ENCODE data around the gene KRT10. TPM values are rescaled to one million over a fixed set of nuclear protein-coding genes. Genes with fewer than 3 reads are reported as not detected.

KRT10 gene
- total RNA-seq, 1 experiment from 2014 or later: 24.8 TPM

DNA sequence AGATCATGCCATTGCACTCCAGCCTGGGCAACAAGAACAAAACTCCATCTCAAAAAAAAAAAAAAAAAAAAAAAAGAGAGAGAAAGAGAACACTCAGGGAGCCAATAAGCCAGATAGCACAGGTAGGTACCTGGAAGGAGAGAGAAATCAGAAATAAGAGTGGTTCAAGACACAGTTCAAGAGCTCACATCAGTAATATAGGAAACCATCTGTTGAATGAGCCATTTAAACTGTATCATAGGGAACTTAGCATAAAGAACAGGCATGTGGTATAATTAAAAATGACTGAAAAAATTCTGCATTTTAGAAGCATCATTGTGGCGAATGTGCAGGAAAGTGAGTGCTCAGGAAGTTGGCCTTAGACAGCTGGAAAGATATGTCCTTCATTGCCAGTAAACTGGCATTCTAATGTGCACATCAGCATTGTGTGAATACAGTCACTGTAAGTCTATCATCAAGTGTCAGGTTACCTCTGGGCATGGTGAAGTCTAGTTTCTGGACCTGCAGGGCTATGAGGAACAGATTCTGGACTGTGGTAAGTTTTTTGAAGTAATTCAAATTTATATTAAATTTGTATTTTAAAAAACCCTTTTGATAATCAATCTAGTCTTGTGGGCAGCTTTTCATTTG lies 24.2 kb upstream of the KRT10 start:
- no peaks in the 10 kb centered on the region for H3F3A ChIP-seq (ENCODE audit: low read length, unreplicated experiment)
- H3K4me1 ChIP-seq (ENCODE audit: insufficient read depth, low read length): peaks cover 14% of the 10 kb centered on the region
- no peak overlapping the region for H3K4me3 ChIP-seq (ENCODE audit: low read length)
- H3K9me3 ChIP-seq (ENCODE audit: low read length): no peaks in the 10 kb centered on the region
- DNase-seq (peak; percentile 61), ATAC-seq (peak; percentile 92)
- H3K79me2 ChIP-seq (ENCODE audit: low read length): no peaks in the 10 kb centered on the region
- TF ChIP-seq EZH2phosphoT487 (IDR thresholded peaks at IDR 0.05; ENCODE audit: borderline replicate concordance, low read length): no peak
- TF ChIP-seq EZH2 (IDR thresholded peaks at IDR 0.05; ENCODE audit: low read length, unreplicated experiment): no peak
- TF ChIP-seq, protein P1, sequence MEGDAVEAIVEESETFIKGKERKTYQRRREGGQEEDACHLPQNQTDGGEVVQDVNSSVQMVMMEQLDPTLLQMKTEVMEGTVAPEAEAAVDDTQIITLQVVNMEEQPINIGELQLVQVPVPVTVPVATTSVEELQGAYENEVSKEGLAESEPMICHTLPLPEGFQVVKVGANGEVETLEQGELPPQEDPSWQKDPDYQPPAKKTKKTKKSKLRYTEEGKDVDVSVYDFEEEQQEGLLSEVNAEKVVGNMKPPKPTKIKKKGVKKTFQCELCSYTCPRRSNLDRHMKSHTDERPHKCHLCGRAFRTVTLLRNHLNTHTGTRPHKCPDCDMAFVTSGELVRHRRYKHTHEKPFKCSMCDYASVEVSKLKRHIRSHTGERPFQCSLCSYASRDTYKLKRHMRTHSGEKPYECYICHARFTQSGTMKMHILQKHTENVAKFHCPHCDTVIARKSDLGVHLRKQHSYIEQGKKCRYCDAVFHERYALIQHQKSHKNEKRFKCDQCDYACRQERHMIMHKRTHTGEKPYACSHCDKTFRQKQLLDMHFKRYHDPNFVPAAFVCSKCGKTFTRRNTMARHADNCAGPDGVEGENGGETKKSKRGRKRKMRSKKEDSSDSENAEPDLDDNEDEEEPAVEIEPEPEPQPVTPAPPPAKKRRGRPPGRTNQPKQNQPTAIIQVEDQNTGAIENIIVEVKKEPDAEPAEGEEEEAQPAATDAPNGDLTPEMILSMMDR (conservative IDR thresholded peaks at IDR 0.05; ENCODE audit: low read depth, low read length): no peak
- H3K9ac ChIP-seq (ENCODE audit: low read length): no peak overlapping the region
- H3K4me2 ChIP-seq (ENCODE audit: low read length): no peak overlapping the region
- no peaks in the 10 kb centered on the region for H3K9me2 ChIP-seq (replicated peaks; ENCODE audit: low read length)
- H2AFZ ChIP-seq (ENCODE audit: low read length): no peak overlapping the region
- ChIA-PET CTCF (no interaction called here), POLR2A (ENCODE audit: unreplicated experiment) (no interaction called here)
- BruUV-seq (replicated peaks): no TSS peak
- intact Hi-C loops (cut with micrococcal nuclease): no loop called here
- H3K27me3 ChIP-seq (ENCODE audit: low read length): no peaks in the 10 kb centered on the region
- no peak overlapping the region for H3K27ac ChIP-seq (ENCODE audit: low read length)
- H3K36me3 ChIP-seq (ENCODE audit: low read depth, low read length): no peaks in the 10 kb centered on the region
- no peaks in the 10 kb centered on the region for H4K20me1 ChIP-seq (ENCODE audit: low read length)

DNA sequence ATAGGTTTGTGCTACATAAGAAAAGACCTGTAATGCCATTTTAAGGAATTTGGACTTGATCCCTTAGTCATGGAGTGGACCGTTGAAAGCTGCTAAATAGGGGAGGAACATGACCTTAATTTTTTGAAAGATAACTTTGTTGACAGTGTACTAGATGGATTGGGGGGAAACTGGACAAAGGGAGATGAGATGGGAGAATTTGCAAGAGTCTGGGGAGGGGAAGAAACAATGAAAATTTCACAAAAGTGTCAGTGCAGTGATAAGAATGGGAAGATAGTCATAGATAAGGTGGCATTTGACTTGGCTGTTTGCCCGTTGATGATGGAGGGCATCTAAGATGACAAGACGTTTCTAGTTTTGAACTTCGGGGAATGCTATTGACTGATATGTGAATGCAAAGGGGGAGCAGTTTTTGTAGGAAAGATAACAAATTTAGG lies 22.3 kb upstream of the KRT10 start:
- no TSS peak for BruUV-seq (replicated peaks)
- H3F3A ChIP-seq (ENCODE audit: low read length, unreplicated experiment): no peaks in the 10 kb centered on the region
- DNase-seq (no peak), ATAC-seq (no peak)
- no peaks in the 10 kb centered on the region for H3K36me3 ChIP-seq (ENCODE audit: low read depth, low read length)
- H3K27me3 ChIP-seq (ENCODE audit: low read length): no peaks in the 10 kb centered on the region
- H3K9ac ChIP-seq (ENCODE audit: low read length): no peak overlapping the region
- no peak overlapping the region for H3K4me2 ChIP-seq (ENCODE audit: low read length)
- no peak for TF ChIP-seq EZH2 (IDR thresholded peaks at IDR 0.05; ENCODE audit: low read length, unreplicated experiment)
- TF ChIP-seq, protein P1 (conservative IDR thresholded peaks at IDR 0.05; ENCODE audit: low read depth, low read length): no peak
- TF ChIP-seq EZH2phosphoT487 (IDR thresholded peaks at IDR 0.05; ENCODE audit: borderline replicate concordance, low read length): no peak
- intact Hi-C loops (cut with micrococcal nuclease): no loop called here
- H3K9me3 ChIP-seq (ENCODE audit: low read length): no peaks in the 10 kb centered on the region
- H3K9me2 ChIP-seq (replicated peaks; ENCODE audit: low read length): no peaks in the 10 kb centered on the region
- CTCF ChIA-PET: no interaction called here
- H2AFZ ChIP-seq (ENCODE audit: low read length): no peak overlapping the region
- H3K4me1 ChIP-seq (ENCODE audit: insufficient read depth, low read length): no peaks in the 10 kb centered on the region
- H3K79me2 ChIP-seq (ENCODE audit: low read length): no peaks in the 10 kb centered on the region
- POLR2A ChIA-PET (ENCODE audit: unreplicated experiment): no interaction called here
- H3K4me3 ChIP-seq (ENCODE audit: low read length): no peak overlapping the region
- no peak overlapping the region for H3K27ac ChIP-seq (ENCODE audit: low read length)
- H4K20me1 ChIP-seq (ENCODE audit: low read length): no peaks in the 10 kb centered on the region

DNA sequence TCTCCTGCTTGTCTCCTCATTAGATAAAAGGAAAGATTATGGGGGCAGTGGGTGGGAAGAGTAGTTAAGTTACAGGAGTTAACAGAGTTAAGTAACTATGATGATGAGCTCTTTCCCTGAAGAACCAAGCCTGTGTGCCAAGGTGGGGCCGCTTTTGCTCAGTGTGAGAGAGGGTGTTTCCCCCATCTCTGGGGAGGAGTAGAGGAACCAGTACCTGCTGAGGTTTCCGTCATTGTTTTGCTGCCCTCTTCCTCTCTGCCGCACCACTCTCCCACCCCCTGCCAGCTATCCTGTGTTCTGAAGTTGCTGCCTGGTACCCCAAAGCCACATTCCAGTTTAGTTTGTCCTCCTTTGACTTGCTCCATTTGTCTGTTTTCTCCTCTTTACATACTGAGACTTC lies 20.8 kb upstream of the KRT10 start:
- H3K4me2 ChIP-seq (ENCODE audit: low read length): no peak overlapping the region
- no peak overlapping the region for H3K4me3 ChIP-seq (ENCODE audit: low read length)
- H3K4me1 ChIP-seq (ENCODE audit: insufficient read depth, low read length): no peaks in the 10 kb centered on the region
- DNase-seq (no peak), ATAC-seq (no peak)
- H3K9me3 ChIP-seq (ENCODE audit: low read length): no peaks in the 10 kb centered on the region
- no peaks in the 10 kb centered on the region for H3F3A ChIP-seq (ENCODE audit: low read length, unreplicated experiment)
- no peaks in the 10 kb centered on the region for H3K27me3 ChIP-seq (ENCODE audit: low read length)
- no peaks in the 10 kb centered on the region for H3K9me2 ChIP-seq (replicated peaks; ENCODE audit: low read length)
- ChIA-PET CTCF (no interaction called here), POLR2A (ENCODE audit: unreplicated experiment) (no interaction called here)
- intact Hi-C loops (cut with micrococcal nuclease): no loop called here
- no peak overlapping the region for H3K9ac ChIP-seq (ENCODE audit: low read length)
- H3K27ac ChIP-seq (ENCODE audit: low read length): no peak overlapping the region
- TF ChIP-seq, protein P1 (conservative IDR thresholded peaks at IDR 0.05; ENCODE audit: low read depth, low read length): no peak
- TF ChIP-seq EZH2phosphoT487 (IDR thresholded peaks at IDR 0.05; ENCODE audit: borderline replicate concordance, low read length) (no peak), EZH2 (IDR thresholded peaks at IDR 0.05; ENCODE audit: low read length, unreplicated experiment) (no peak)
- BruUV-seq (replicated peaks): no TSS peak
- H3K36me3 ChIP-seq (ENCODE audit: low read depth, low read length): no peaks in the 10 kb centered on the region
- no peak overlapping the region for H2AFZ ChIP-seq (ENCODE audit: low read length)
- no peaks in the 10 kb centered on the region for H4K20me1 ChIP-seq (ENCODE audit: low read length)
- H3K79me2 ChIP-seq (ENCODE audit: low read length): no peaks in the 10 kb centered on the region
